Activated CD8-positive, alpha-beta memory T cell treated with anti-CD3 and anti-CD28 coated beads for 1 hour (primary cell): Measurements from ENCODE around the gene PDF.
"Not testable (repeated sequence)": the region's sequence is repeated elsewhere in the genome, so short reads cannot be mapped to it uniquely, and the experiment has no call there.

Experiments
- DNase-seq, 2 donors: peaks; one replicate each; pipeline ENCODE4 v3.0.0-alpha.2; 2020; ENCODE audit warnings: low read depth in 1 of 2; ENCODE audit errors: extremely low read depth in 1 of 2

PDF gene

DNA sequence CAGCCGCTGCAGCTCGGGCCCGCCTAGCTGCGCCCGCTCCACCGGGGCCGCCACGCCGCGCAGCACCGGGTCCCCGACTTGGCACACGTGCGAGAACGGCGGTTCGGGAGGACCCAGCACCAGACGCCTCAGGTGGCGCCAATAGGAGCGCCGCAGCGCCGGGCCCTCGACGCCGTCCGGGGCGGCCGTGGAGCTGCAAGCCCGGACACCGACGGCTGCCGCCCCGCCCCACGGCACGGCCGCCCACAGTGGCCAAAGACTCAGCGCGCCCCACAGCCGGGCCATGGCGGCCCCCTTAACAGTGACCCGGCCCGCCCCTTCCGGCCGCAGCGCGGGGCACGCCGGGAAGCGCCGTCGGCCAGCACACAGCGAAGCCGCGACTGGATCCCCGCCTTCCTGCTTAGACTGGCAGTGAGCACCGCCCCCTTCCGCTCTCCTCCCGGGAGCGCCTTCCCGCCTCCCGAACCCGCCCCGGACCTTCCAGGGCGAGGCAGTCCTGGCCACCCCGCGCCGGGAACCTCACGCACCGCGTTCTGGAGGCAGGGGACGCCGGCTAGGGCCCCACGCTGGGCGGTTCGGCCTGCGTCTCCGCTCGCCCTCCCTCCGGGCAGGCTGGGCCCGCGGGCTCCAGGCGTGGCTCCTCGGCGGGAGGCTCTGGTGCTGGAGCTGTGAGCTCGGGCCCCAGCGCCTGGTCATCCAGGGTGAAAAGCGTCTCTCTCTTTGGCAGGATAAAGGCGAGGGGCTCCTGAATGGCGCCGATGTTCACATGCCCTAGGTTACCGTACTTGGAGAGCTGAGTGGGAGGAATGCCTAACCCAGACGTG is at the start of gene PDF:
Gene PDF (minus strand): TSS at position 303 of the 824 bp plus-strand sequence. CDS start 18 bp downstream, at position 285.
- peak; percentile 43 to 73 for DNase-seq

DNA sequence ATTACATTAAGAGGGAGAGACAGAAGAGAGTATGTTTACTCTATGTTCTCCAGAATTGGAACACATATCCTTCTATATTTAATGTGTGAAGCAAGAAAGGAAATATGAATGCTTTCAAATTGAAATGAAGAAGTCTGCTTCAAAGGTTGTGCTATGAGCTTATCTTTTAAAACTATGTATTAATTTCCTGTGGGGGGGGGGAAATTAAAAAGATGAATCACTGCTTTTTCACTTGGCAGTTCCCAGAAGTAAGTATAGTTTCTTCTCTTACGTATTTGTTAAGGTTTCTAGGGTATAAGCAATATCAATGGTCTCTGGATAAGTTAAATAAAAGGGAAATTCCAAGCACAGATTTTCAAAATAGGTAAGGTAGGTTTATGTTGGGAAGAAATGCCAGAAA is 48.4 kb upstream of the PDF start:
- DNase-seq, result no peak

DNA sequence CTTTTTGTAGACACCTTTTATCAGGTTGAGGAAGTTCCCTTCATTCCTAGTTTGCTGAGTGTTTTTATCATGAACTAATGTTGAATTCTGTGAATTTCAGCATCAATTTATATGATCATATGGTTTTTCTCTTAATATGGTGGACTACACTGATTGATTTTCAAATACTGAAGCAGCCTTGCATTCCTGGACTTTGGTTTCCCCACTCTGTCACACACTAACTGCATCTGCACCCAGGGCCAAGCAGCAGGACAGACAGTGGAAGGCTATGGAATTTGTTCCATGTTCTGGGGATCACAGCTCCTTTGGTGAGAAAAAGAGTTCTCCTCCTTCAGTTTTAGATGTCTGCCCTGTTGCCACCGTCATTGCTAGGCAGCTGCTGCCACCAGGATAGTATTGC is 47.6 kb upstream of the PDF start:
- DNase-seq, result no peak

DNA sequence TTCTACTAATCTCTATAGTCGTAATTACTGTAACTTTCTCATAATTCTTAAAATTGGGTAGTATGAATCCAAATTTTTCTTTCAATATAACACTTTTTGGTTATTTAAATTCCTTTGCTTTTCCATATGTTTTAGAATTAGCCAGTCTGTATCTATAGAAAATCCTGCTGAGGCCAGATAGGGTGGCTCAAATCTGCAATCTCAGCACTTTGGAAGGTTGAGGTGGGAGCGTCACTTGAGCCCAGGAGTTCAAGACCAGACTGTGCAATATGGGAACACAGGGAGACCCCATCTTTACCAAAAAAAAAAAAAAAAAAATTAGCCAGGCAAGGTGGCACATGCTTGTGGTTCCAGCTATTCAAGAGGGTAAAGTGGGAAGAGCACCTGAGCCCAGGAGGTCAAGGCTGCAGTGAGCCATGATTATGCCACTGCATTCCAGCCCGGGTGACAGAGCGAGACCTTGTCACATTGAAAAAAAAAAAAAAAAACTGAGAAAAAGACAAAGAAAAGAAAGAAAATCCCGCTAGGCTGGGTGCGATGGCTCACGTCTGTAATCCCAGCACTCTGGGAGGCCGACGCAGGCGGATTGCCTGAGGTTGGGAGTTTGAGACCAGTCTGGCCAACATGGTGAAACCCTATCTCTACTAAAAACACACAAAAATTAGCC is 46.1 kb upstream of the PDF start:
- DNase-seq, result no peak

GRCh38 chr16:69373019-69373418 is 42.6 kb upstream of the PDF start:
- DNase-seq, result no peak

DNA sequence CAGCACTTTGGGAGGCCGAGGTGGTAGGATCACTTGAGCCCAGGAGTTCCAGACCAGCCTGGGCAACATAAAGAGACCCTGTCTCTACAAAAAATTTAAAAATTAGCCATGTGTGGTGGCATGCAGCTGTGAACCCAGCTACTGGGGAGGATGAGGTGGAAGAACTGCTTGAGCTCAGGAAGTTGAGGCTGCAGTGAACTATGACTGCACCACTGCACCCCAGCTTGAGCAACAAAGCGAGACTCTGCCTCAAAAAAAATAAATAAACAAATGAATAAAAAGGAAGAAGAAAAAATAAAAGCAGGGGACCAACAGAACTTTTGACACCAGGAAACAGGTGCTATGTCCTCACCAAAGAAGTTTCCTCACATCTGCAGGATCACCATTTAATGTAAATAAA is 41.2 kb upstream of the PDF start:
- DNase-seq, result no peak

DNA sequence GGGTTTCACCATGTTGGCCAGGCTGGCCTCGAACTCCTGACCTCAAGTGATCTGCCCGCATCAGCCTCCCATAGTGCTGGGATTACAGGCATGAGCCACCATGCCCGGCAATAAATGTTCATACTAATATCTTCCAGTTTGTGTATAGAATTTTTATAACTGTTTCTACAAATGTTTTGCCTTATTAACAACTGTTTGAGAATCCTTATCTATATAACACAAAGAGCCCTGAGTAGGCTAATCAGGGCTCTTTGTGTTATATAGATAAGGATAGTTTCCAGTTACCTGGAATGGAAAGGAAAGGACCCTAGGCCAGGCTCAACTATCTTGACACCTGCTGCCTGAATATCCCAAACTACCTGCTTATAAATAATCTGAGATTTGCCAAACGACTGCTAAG is 38.5 kb upstream of the PDF start:
- no peak for DNase-seq

- no peak for DNase-seq
Measured at GRCh38 chr16:69367980-69368379, 37.6 kb upstream of the PDF start.

DNA sequence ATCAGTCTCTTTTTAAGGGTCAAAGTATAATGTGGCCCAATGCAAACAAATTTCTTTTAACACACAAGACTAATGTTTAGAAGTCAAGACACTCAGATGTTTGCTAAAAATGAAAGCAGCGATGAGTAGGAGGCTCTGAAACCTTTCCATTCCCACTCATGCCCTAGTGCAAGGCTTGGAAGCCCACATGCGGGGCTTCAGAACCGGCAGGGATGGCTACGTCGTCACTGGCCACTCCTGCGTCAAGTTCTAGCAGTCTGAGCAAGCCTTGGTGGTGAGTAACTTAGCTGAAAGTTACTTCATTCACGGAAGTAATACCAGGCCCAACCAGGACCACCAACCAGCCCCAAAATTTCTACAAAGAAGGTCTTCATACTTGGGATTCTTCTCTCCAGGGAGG is 36.0 kb upstream of the PDF start:
- DNase-seq, result no peak

DNA sequence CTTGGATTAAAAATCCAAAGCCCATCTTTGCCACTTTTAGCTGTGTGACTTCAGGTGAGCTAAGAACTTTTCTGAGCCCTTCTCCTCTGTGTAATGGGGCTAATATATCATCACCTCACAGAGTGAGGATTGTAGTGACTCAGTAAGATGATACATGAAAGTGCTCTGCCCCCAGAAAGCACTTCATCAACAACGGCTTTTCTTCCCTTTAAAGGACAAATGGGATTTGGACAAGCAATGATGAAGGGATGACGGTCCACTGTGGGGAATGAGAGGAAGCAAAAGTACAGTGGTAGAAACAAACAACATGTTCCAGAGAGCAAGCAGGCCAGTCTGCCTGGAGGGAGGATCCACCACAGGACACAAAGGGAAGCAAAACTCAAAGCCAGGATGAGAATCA is 35.5 kb upstream of the PDF start:
- no peak for DNase-seq

DNA sequence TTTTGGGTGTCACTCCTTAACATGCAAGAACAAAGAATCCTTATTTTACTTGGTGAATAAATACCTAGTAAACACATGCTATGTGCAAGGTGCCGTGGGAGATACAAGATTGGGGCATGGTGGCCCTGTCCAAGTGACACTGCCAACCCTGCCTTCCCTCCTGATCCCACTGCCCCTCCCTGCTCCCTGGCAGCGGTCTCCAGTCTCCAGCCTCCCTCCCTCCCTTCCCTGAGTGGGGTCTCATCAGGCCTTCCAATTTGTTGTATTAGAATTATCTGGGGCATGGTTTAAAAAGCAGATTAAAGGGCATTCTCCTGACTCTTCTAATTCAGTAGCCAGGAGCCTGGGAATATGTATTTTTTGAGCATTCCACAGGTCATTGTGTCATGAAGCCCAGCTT is 33.7 kb upstream of the PDF start:
- DNase-seq, result no peak

DNA sequence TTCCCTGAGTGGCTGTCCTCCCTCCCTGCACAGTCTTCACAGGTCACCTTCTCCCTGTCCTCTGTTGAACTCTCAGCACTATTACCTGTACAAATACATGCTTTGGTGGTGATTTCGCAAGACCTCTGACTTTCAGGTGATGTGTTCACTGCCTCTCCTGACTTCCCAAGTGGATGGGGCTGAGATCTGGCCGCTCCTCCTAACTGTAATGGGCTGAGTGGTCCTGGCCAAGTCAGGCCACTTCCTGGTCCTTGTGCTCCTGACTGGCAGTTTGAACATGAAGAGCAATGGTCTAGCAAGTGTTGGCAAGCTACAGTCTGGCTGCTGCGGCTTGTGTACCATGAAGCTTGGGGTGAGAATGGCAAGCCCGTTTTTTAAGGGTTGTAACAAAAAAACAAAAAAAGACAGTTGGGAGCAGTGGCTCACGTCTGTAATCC is 32.9 kb upstream of the PDF start:
- DNase-seq, result no peak

GRCh38 chr16:69360070-69360469 is 29.7 kb upstream of the PDF start:
- not testable (repeated sequence) for DNase-seq

DNA sequence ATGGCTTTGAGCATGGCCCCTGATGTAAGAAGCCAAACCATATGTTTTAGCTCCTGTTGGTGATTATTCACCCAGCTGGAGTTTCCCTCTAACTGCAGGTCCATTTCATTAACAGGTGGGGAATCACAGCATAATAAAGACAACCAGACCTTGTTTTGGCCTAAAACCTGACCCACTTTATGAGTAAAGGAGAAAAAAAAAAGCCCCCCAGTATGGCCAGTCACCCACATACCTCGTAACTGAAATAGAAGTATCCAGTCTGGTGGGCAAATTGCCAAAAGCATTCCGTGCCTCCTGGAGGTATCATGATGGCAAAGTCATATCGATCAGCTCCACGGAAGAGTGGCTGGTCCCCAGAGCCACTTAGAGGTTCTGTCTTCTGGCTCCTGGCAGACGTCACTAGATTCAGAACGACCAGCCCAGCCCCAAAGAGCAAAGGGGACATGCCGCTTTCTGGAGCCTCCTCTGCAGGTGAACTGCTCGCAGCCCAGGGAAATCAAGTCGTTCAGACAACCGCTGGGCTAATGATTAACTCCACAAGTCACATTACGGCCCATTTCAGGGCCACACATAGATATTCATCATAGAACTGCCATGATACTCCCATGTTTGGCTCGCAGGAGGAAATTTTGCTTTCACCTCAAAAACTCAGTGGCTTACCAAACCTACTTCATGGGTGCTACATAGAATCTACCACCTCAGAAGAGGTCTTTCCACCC is 21.1 kb upstream of the PDF start, which contains the start of gene TMED6:
Gene TMED6 (minus strand): TSS at position 478 of the 719 bp plus-strand sequence. CDS start 33 bp downstream, at position 445.
- DNase-seq, result no peak

DNA sequence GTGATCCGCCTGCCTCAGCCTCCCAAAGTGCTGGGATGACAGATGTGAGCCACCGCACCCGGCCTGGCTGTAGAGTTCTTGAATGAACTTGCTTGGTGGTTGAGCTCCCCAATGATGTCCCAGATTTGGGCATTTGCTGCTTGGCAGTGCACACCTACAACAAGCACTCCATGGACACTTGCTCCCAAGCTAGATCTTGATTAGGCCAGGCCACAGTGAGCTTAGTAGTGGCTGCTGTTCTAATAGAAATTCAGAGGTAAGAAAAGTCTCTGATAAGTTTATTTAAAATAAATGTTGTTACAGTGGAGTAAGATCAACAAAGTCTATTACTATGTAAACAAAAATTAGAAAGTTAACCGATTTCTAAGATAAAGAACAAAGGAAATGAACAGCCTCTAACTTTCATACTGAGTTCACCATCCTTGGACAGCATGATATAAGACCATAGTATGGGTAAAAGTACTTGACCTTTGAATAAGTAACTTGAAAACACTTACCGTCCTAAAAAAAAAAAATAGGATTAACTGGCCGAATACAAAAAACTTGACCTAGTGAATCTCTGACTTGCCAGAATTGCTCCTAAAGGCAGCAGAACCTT is 20.2 kb upstream of the PDF start:
- DNase-seq, result no peak

GRCh38 chr16:69349536-69349935 is 19.1 kb upstream of the PDF start:
- DNase-seq, result no peak

DNA sequence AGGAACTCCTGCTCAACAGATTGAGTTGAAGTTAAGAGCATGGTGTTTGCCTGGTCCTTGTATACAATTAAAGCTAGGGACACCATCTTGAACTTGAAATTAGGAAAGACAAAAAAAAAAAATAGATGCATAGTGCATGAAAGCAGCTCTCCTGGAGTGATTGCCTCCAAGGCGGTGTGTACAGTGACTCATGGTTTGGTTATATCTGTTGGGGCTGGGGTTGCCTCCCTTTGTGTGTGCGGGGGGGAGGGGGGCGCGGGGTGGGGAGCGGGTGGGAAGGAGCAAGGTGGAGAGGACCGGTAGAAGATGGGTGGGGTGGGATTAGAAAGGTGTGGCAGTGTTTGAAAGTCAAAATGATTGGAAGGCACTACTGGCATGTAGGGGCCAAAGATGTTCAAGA is 17.8 kb upstream of the PDF start:
- DNase-seq, result no peak

DNA sequence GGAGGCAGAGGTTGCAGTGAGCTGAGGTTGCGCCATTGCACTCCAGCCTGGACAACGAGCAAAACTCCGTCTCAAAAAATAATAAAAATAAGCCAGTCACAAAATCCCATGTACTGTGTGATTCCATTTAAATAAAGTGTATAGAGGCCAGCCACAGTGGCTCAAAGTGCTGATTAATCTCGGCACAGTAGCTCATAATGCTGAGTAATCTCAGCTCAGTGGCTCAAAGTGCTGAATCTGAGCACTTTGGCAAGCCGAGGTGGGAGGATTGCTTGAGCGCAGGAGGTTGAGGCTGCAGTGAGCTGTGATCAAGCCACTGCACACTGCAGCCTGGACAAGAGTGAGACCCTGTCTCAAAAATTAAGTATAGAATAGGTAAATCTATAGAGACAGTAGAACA is 16.3 kb upstream of the PDF start:
- DNase-seq, result no peak

DNA sequence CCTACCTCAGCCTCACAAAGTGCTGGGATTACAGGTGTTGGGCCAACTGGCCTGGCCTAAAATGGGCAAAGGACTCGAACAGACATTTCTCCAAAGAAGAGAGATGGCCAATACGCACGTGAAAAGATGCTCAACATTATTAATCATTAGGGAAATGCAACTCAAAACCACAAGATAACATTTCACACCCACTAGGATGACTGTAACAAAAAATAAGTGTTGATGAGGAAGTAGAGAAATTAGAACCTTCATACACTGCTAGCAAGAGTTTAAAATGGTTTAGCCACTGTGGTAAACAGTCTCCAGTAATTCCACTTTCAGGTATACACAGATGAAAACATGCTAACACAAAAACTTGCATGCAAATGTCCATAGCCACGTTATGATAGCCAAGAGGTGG is 15.5 kb upstream of the PDF start:
- no peak for DNase-seq

GRCh38 chr16:69344171-69344570 is 13.8 kb upstream of the PDF start:
- no peak for DNase-seq

DNA sequence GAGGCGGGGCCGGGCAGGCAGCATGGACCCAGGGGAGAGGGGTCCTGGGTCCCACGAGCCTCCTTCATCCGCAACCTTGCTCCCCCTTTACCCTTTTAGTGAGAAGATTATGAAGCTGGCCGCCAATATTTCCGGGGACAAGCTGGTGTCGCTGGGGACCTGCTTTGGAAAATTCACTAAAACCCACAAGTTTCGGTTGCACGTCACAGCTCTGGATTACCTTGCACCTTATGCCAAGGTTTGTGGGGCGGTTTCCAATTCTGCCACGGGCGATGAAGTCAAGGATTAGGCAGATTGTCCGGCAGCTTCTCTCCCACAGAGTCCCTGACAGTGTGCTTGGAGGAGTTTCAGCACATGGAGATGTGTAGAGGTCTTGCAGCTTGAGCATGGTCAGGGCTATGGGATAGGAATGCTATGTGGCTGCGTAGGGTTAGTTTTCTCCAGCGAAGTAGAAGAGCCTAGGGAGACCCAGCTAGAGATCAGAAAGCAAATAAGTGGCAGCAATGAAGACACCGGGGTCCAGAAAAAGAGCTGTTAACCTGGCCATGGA is 9.8 kb upstream of the PDF start:
- no peak for DNase-seq
